ENCODE data around the gene ANKHD1.

The ANKHD1 gene

DNA sequence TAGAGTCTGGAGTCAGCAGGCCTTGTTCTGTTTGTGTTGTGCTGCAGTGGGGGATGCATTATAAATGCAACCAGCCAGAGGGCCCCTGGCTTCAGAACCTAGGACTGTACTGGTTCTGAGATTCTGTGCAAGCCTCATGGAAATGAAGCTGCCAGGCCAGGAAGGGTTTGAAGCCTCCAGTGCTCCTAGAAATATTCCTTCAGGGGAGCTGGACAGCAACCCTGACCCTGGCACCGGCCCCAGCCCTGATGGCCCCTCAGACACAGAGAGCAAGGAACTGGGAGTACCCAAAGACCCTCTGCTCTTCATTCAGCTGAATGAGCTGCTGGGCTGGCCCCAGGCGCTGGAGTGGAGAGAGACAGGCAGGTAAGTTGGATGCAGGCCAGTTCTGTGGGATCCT lies 41.5 kb upstream of the ANKHD1 start, which contains the start of gene SLC4A9:
TSS of gene SLC4A9 (plus strand) at position 94 of the 400 bp plus-strand sequence. CDS start at position 137, 43 bp downstream.
- no peak for TF ChIP-seq SUZ12 (IDR thresholded peaks at IDR 0.05)
- TF ChIP-seq NFRKB (IDR thresholded peaks at IDR 0.05) = no peak
- TF ChIP-seq CTBP1 (IDR thresholded peaks at IDR 0.05; ENCODE audit: borderline replicate concordance) = no peak
- TF ChIP-seq, protein P1, sequence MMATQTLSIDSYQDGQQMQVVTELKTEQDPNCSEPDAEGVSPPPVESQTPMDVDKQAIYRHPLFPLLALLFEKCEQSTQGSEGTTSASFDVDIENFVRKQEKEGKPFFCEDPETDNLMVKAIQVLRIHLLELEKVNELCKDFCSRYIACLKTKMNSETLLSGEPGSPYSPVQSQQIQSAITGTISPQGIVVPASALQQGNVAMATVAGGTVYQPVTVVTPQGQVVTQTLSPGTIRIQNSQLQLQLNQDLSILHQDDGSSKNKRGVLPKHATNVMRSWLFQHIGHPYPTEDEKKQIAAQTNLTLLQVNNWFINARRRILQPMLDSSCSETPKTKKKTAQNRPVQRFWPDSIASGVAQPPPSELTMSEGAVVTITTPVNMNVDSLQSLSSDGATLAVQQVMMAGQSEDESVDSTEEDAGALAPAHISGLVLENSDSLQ (IDR thresholded peaks at IDR 0.05) = no peak
- no peak for TF ChIP-seq ELF4 (IDR thresholded peaks at IDR 0.05)
- no peak for TF ChIP-seq FOXM1 (IDR thresholded peaks at IDR 0.05; ENCODE audit: borderline replicate concordance)
- no peak for TF ChIP-seq L3MBTL2 (conservative IDR thresholded peaks at IDR 0.05)
- TF ChIP-seq TARDBP (IDR thresholded peaks at IDR 0.05) = no peak
- TF ChIP-seq FOXK2 (IDR thresholded peaks at IDR 0.05) = no peak
- TF ChIP-seq BHLHE40 (IDR thresholded peaks at IDR 0.05; ENCODE audit: borderline replicate concordance) = no peak
- no peak for TF ChIP-seq SP1 (IDR thresholded peaks at IDR 0.05)
- TF ChIP-seq FOXA1 (IDR thresholded peaks at IDR 0.05) = no peak
- no peak for TF ChIP-seq LEF1 (IDR thresholded peaks at IDR 0.05; ENCODE audit: borderline replicate concordance)
- no peak for TF ChIP-seq ZNF384 (IDR thresholded peaks at IDR 0.05)
- TF ChIP-seq ARNT (IDR thresholded peaks at IDR 0.05) = no peak
- TF ChIP-seq HDGF (IDR thresholded peaks at IDR 0.05; ENCODE audit: borderline replicate concordance) = no peak
- DNase-seq (ENCODE audit: extremely low spot score) = no peak
- CTCF ChIA-PET = interaction anchor here (0.6 to 1.4 kb wide), 5 partner anchors 12 to 354 kb away, joined by 3 to 4 read pairs (median 4); no protein-coding TSS in a partner anchor
- POLR2A ChIA-PET = interaction anchor here (1.0 to 1.9 kb wide), 2 partner anchors 41 to 287 kb away, joined by 3 to 7 read pairs; partner anchors contain the start of genes ANKHD1, IK and NDUFA2

DNA sequence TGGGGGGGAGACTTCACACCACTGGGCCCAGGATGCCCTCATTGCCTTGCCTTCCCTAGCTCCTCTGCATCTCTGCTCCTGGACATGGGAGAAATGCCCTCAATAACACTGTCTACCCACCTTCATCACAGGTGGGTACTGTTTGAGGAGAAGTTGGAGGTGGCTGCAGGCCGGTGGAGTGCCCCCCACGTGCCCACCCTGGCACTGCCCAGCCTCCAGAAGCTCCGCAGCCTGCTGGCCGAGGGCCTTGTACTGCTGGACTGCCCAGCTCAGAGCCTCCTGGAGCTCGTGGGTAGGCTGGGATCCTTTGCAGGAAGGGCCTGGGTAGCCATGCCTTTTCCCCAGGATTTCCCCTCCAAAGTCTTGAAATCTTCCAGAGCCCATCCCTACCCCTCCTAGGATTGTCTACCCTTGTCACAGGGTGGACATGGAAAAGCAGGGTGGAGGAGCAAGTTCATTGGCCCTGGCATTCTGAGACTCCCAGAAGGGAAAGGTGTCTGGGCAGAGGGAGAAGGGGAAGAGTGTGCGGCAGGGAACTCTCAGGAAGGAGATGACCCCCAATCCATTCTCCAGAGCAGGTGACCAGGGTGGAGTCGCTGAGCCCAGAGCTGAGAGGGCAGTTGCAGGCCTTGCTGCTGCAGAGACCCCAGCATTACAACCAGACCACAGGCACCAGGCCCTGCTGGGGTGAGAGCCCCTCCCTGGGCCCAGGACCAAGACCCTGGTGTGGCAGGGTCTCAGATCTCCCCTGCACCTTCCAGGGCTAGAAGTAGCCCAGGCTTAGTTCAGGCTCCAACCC lies 40.8 kb upstream of the ANKHD1 start:
- DNase-seq (ENCODE audit: extremely low spot score) = no peak
- POLR2A ChIA-PET = interaction anchor here (1.0 to 1.9 kb wide), 2 partner anchors 40 to 287 kb away, joined by 3 to 7 read pairs; partner anchors contain the start of genes ANKHD1, IK and NDUFA2
- TF ChIP-seq ZNF384 (IDR thresholded peaks at IDR 0.05) (no peak), CTBP1 (IDR thresholded peaks at IDR 0.05; ENCODE audit: borderline replicate concordance) (no peak), TARDBP (IDR thresholded peaks at IDR 0.05) (no peak), BHLHE40 (IDR thresholded peaks at IDR 0.05; ENCODE audit: borderline replicate concordance) (no peak), SP1 (IDR thresholded peaks at IDR 0.05) (no peak), HDGF (IDR thresholded peaks at IDR 0.05; ENCODE audit: borderline replicate concordance) (no peak), NFRKB (IDR thresholded peaks at IDR 0.05) (no peak), L3MBTL2 (conservative IDR thresholded peaks at IDR 0.05) (no peak), FOXK2 (IDR thresholded peaks at IDR 0.05) (no peak), LEF1 (IDR thresholded peaks at IDR 0.05; ENCODE audit: borderline replicate concordance) (no peak), ARNT (IDR thresholded peaks at IDR 0.05) (no peak), FOXM1 (IDR thresholded peaks at IDR 0.05; ENCODE audit: borderline replicate concordance) (no peak), FOXA1 (IDR thresholded peaks at IDR 0.05) (no peak), SUZ12 (IDR thresholded peaks at IDR 0.05) (no peak), ELF4 (IDR thresholded peaks at IDR 0.05) (no peak)
- TF ChIP-seq, protein P1 (IDR thresholded peaks at IDR 0.05) = no peak
- CTCF ChIA-PET = interaction anchor here (0.6 to 1.4 kb wide), 7 partner anchors 11 to 354 kb away, joined by 3 to 4 read pairs (median 4); no protein-coding TSS in a partner anchor

GRCh38 chr5:140361901-140362300 lies 39.7 kb upstream of the ANKHD1 start:
- TF ChIP-seq HDGF (IDR thresholded peaks at IDR 0.05; ENCODE audit: borderline replicate concordance) (no peak), ZNF384 (IDR thresholded peaks at IDR 0.05) (no peak), SP1 (IDR thresholded peaks at IDR 0.05) (no peak), FOXM1 (IDR thresholded peaks at IDR 0.05; ENCODE audit: borderline replicate concordance) (no peak), CTBP1 (IDR thresholded peaks at IDR 0.05; ENCODE audit: borderline replicate concordance) (no peak), TARDBP (IDR thresholded peaks at IDR 0.05) (no peak), ELF4 (IDR thresholded peaks at IDR 0.05) (no peak), FOXA1 (IDR thresholded peaks at IDR 0.05) (no peak), FOXK2 (IDR thresholded peaks at IDR 0.05) (no peak), L3MBTL2 (conservative IDR thresholded peaks at IDR 0.05) (no peak), SUZ12 (IDR thresholded peaks at IDR 0.05) (no peak), ARNT (IDR thresholded peaks at IDR 0.05) (no peak), NFRKB (IDR thresholded peaks at IDR 0.05) (no peak), BHLHE40 (IDR thresholded peaks at IDR 0.05; ENCODE audit: borderline replicate concordance) (no peak), LEF1 (IDR thresholded peaks at IDR 0.05; ENCODE audit: borderline replicate concordance) (no peak)
- TF ChIP-seq, protein P1 (IDR thresholded peaks at IDR 0.05) = no peak
- CTCF ChIA-PET = interaction anchor here (0.7 to 1.0 kb wide), 4 partner anchors 19 to 122 kb away, joined by 3 to 4 read pairs (median 3); no protein-coding TSS in a partner anchor
- POLR2A ChIA-PET = no interaction called here

DNA sequence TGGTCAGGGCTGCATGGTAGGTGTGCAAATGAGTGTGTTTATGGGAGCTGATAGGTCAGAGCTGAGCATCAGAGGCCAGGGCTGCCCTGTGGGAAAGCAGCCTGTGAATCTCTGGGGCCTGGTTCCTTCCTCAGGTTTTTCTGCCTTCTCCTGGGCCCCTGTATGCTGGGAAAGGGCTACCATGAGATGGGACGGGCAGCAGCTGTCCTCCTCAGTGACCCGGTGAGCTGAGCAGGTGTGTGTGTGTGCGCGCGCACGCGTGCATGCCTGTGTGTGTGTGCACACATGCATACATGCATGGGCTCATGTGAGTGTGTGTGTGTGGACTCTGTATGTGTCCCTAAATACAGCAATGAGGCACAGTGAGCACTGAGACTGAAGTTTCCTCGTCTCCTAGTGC lies 39.3 kb upstream of the ANKHD1 start:
- no peak for TF ChIP-seq ARNT (IDR thresholded peaks at IDR 0.05)
- TF ChIP-seq ELF4 (IDR thresholded peaks at IDR 0.05) = no peak
- TF ChIP-seq FOXA1 (IDR thresholded peaks at IDR 0.05) = no peak
- no peak for TF ChIP-seq CTBP1 (IDR thresholded peaks at IDR 0.05; ENCODE audit: borderline replicate concordance)
- TF ChIP-seq BHLHE40 (IDR thresholded peaks at IDR 0.05; ENCODE audit: borderline replicate concordance) = no peak
- no peak for TF ChIP-seq HDGF (IDR thresholded peaks at IDR 0.05; ENCODE audit: borderline replicate concordance)
- no peak for TF ChIP-seq FOXM1 (IDR thresholded peaks at IDR 0.05; ENCODE audit: borderline replicate concordance)
- TF ChIP-seq SUZ12 (IDR thresholded peaks at IDR 0.05) = no peak
- no peak for TF ChIP-seq FOXK2 (IDR thresholded peaks at IDR 0.05)
- no peak for TF ChIP-seq L3MBTL2 (conservative IDR thresholded peaks at IDR 0.05)
- TF ChIP-seq ZNF384 (IDR thresholded peaks at IDR 0.05) = no peak
- no peak for TF ChIP-seq LEF1 (IDR thresholded peaks at IDR 0.05; ENCODE audit: borderline replicate concordance)
- TF ChIP-seq NFRKB (IDR thresholded peaks at IDR 0.05) = no peak
- no peak for TF ChIP-seq SP1 (IDR thresholded peaks at IDR 0.05)
- TF ChIP-seq, protein P1 (IDR thresholded peaks at IDR 0.05) = no peak
- no peak for TF ChIP-seq TARDBP (IDR thresholded peaks at IDR 0.05)
- no peak for DNase-seq (ENCODE audit: extremely low spot score)
- ChIA-PET POLR2A (no interaction called here), CTCF (interaction anchor here (0.7 to 0.8 kb wide), 2 partner anchors 19 to 119 kb away, joined by 3 read pairs; no protein-coding TSS in a partner anchor)

More at GRCh38 chr5:140361901-140362300, 39.7 kb upstream of the ANKHD1 start:
- no peak for DNase-seq (ENCODE audit: extremely low spot score)
